HTERT RPE-1 (cell line): ENCODE measurements around the gene PTPRS.
"Not testable (repeated sequence)": the region's sequence is repeated elsewhere in the genome, so short reads cannot be mapped to it uniquely, and the experiment has no call there.

Experiments
- in situ Hi-C: fragments of 300-500 bp; cut with MboI; formaldehyde crosslinking; loops from 4 replicates; pipeline ENCODE4 v1.14.3; 2020; ENCODE audit warnings: low sequenced_read_pairs

The PTPRS gene

GRCh38 chr19:5334366-5334739, 6.3 kb downstream of the PTPRS start:
- in situ Hi-C loops: no loop called here

GRCh38 chr19:5333581-5334365, 6.8 kb downstream of the PTPRS start:
- in situ Hi-C loops: no loop called here

- in situ Hi-C loops: no loop called here
These were observed 8.1 kb downstream of the PTPRS start for GRCh38 chr19:5332501-5332900.

- in situ Hi-C loops: no loop called here
These were observed 8.8 kb downstream of the PTPRS start for GRCh38 chr19:5331790-5332189.

GRCh38 chr19:5330307-5330720, 10.3 kb downstream of the PTPRS start:
- in situ Hi-C loops: no loop called here

- in situ Hi-C loops: no loop called here
These were observed 11.5 kb downstream of the PTPRS start for GRCh38 chr19:5329141-5329540.

- in situ Hi-C loops: not testable (repeated sequence)
These were observed 12.2 kb downstream of the PTPRS start for GRCh38 chr19:5328407-5328806.

GRCh38 chr19:5326986-5327623, 13.5 kb downstream of the PTPRS start:
- in situ Hi-C loops: no loop called here

GRCh38 chr19:5326545-5326944, 14.1 kb downstream of the PTPRS start:
- in situ Hi-C loops: no loop called here

- in situ Hi-C loops: no loop called here
These were observed 15.7 kb downstream of the PTPRS start for GRCh38 chr19:5324947-5325346.

GRCh38 chr19:5323475-5323811, 17.2 kb downstream of the PTPRS start:
- in situ Hi-C loops: no loop called here

- in situ Hi-C loops: no loop called here
These were observed 18.5 kb downstream of the PTPRS start for GRCh38 chr19:5321851-5322681.

- in situ Hi-C loops: no loop called here
These were observed 19.5 kb downstream of the PTPRS start for GRCh38 chr19:5321066-5321642.

GRCh38 chr19:5319516-5319915, 21.1 kb downstream of the PTPRS start:
- in situ Hi-C loops: no loop called here

- in situ Hi-C loops: no loop called here
These were observed 22.3 kb downstream of the PTPRS start for GRCh38 chr19:5318306-5318705.

GRCh38 chr19:5317321-5317720, 23.3 kb downstream of the PTPRS start:
- in situ Hi-C loops: no loop called here

- in situ Hi-C loops: no loop called here
These were observed 24.5 kb downstream of the PTPRS start for GRCh38 chr19:5316138-5316537.

- in situ Hi-C loops: no loop called here
These were observed 25.7 kb downstream of the PTPRS start for GRCh38 chr19:5314907-5315298.

- in situ Hi-C loops: no loop called here
These were observed 26.4 kb downstream of the PTPRS start for GRCh38 chr19:5314012-5314906.

GRCh38 chr19:5313307-5313706, 27.3 kb downstream of the PTPRS start:
- in situ Hi-C loops: no loop called here
